KOPT-K1 (cell line): ENCODE measurements around the gene ZFP64.
A peak's percentile ranks its signal among the peaks of the same experiment; 100 is the strongest.
"Not testable (repeated sequence)": the region's sequence is repeated elsewhere in the genome, so short reads cannot be mapped to it uniquely, and the experiment has no call there.

Experiments used
- H3K27ac ChIP-seq: fragments of 200-600 bp; sonication (generic); 2 replicates; pipeline ENCODE4 v1.5.1; 2016; ENCODE audit warnings: antibody characterized with exemption, mild to moderate bottlenecking, low read depth, low read length; ENCODE audit not compliant: poor library complexity, severe bottlenecking
- H3K36me3 ChIP-seq: fragments of 200-600 bp; sonication (generic); 2 replicates; pipeline ENCODE4 v1.5.1; 2017; ENCODE audit warnings: antibody characterized with exemption, mild to moderate bottlenecking, low read length, moderate library complexity; ENCODE audit not compliant: insufficient read depth
- H3K9me3 ChIP-seq: fragments of 200-600 bp; sonication (generic); 2 replicates; pipeline ENCODE4 v1.5.1; 2017; ENCODE audit warnings: antibody characterized with exemption, low read length, mild to moderate bottlenecking; ENCODE audit not compliant: insufficient read depth, poor library complexity, severe bottlenecking

ZFP64 gene

DNA sequence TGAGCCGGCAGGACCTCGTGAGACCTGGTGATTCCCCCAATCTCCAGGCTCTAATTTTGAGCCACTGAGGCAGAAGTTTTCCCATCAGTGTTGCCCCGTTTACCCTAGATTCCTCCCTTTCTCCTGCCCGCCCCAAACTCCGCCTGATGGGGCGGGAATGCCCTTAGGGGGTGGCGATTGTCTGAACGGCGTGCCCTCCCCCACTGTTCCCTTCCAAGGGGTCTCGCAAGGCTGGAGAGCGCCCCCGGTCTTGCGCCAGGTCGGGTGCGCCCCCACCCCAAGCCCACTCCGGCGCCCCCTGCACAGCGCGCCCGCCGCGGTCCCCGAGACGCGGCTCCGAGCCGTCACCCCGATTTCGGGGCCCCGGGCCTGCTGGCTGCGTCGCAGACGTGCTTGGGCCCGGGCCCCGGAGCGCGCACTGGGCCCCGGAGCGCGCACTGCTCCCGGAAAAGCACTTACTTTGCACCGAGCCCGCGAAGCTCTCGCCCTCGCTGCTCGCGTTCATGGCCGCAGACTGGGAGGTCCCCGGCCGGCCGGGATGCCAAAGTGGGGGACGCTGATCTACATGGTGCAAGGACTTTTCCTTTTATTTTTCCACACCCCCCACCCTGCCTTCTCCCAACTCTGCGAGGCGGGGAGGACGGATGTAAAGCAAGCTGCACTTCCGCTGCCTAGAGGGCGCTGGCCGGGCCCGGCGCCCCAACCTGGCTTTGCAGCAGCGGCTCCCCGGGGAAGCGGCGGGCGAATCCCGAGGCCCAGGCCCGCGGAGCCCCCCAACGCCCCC, at the start of gene ZFP64:
ZFP64 (minus strand) TSS at position 648 of the 784 bp plus-strand sequence; CDS start at position 505, 143 bp downstream.
- Histone ChIP-seq H3K36me3 (peaks cover 7% of the 10 kb centered on the region), H3K9me3 (no peaks in the 10 kb centered on the region), H3K27ac (peak within 1 kb of the TSS; percentile 89)

DNA sequence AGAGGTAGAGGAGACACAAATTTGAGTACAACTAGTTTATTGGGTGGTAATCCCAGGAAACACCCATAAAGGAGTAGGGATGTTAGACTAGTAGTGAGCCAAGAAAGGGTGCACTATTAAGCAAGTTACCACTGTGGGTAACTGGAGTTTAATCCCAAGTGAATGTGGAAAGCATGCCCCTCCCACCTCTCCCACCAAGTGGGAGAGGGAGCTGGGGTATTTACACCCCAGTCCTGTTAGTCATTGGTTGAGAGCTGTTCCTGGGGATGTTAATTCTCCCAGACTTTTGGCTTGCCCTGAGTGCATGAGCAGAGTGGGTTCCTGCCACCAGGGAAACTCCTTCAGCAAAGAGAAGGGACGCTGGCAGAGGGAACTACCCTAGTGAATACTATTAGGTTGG, 49.2 kb upstream of the ZFP64 start:
- no peaks in the 10 kb centered on the region for H3K36me3 ChIP-seq
- no peak overlapping the region for H3K27ac ChIP-seq
- no peaks in the 10 kb centered on the region for H3K9me3 ChIP-seq

DNA sequence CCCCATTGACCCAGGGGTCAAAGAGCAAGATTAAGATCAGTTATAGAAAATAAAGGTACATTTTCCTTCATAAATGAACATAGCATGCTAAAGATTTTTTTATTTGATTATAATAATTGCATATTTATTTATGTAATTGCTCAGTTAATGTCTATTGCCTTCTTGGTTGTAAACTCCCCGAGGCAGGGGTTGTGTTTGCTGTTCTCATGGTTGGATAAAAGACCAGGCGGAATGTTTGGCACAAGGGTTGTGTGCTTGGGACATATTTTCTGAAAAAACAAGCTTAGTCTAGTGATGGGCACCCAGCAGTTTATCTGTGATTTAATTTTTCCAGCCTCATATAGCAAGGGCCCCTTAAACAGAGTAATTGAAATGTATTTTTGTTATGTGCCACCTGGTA, 47.5 kb upstream of the ZFP64 start:
- no peaks in the 10 kb centered on the region for H3K36me3 ChIP-seq
- H3K27ac ChIP-seq = no peak overlapping the region
- no peaks in the 10 kb centered on the region for H3K9me3 ChIP-seq

DNA sequence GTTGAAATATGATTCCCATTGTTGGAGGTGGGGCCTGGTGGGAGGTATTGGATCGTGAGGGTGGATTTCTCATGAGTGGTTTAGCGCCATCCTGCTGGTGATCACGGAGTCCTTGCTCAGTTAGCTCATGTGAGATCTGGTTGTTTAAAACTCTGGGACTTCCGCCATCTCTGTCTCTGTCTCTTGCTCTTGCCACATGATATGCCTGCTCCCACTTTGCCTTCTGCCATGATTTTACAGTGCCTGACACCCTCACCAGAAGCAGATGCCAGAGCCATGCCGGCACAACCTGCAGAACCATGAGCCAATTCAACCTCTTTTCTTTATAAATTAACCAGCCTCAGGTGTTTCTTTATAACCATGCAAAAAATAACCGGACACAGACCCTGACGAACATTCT, 44.7 kb upstream of the ZFP64 start:
- H3K9me3 ChIP-seq = no peaks in the 10 kb centered on the region
- H3K36me3 ChIP-seq = no peaks in the 10 kb centered on the region
- H3K27ac ChIP-seq = no peak overlapping the region

DNA sequence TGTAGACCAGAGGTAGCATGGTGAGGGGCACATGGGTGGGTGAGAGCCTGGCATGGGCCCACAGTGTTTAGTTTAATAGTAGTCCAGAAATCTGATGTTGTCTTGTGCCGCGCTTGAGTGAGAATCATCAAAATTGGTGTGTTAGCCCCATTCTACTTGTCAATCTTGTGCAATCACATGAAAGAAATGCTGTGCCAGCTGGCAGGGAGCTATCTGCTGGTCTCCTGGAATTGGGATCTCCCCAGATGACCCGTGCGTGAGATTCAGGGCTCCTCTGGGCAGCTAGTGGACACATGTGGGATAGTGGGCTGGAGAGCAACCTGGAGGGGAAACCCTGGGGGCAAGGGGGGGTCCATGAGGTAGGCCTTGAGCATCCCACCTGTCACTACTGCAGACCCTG, 43.5 kb upstream of the ZFP64 start:
- H3K36me3 ChIP-seq = no peaks in the 10 kb centered on the region
- H3K9me3 ChIP-seq = no peaks in the 10 kb centered on the region
- no peak overlapping the region for H3K27ac ChIP-seq

DNA sequence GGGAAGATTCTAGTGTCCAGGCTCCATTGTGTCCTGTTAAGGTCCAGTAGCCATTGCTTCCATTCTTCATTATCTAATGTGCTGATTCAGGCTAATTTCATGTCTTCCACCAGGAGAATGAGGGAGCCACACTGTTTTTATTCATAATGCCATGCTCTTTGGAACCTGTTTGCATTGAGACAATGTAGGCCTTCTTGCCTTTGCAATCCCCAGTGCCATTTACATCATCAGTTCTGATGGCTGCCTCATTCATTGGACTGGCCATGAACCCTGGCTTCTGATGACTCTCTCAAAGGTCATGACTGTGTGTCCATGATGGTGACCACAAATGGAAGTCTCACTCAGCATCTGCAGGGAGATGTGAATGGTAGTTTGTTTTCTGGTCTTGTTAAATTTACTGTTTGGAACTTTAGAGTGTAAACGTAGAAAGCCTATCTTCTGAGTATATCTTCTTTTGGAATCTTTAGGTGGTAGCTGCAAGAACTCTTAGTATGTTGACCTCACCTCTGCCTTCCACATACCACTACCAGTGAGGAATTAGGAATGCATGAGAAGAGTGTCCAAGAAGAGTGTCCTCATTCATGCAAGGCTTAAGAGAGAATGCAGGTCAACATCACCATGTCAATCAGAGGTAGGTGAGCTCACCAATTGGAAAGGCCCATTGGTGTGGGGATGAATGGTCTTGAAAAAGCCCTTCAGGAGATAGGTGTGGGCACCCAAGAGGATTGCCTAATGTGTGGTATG, 42.9 kb upstream of the ZFP64 start:
- Histone ChIP-seq H3K27ac (no peak overlapping the region), H3K36me3 (no peaks in the 10 kb centered on the region), H3K9me3 (no peaks in the 10 kb centered on the region)

DNA sequence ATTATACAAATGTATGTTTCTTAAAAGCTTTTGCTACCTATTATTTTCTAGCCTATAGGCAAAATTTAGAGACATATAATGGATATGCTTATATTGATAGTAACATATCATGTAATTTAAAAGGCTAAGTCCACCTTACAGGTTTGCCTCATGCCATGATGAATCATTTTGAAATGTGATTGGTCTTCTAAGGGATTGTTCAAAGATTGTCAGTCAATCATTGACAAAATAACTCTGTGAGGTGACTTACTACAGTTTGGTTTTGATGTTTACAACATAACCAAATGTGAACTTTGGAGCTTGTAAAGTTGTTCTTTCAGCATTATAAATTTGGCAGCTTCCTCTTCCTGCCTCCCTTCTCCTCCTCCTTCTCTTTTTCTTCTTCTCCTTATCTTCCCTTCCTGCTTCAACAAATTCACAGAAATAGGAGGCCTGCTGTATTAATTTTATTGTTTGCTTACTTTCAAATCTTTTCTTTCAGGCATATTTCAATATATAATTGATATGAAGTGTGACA, 39.7 kb upstream of the ZFP64 start:
- Histone ChIP-seq H3K27ac (no peak overlapping the region), H3K36me3 (no peaks in the 10 kb centered on the region), H3K9me3 (no peaks in the 10 kb centered on the region)

DNA sequence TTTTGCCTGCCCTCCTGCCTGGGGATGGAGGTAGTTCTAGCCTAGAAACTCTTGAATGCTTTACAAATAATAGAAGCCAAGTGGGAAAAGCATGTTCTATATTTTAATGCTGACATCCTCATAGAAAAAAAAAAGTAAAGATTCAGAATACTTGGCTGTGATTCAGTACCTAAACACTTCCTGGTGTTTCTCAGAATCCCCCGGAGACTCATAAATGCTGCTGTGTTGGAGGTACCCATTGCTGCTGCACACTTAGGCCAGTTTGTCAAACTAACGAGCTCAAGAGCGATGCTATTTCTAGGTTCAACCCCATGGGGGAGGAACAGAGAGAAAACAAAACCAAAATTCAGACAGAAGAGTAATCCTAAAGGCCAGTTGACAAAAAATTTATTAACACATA, 38.8 kb upstream of the ZFP64 start:
- no peaks in the 10 kb centered on the region for H3K9me3 ChIP-seq
- H3K36me3 ChIP-seq = no peaks in the 10 kb centered on the region
- H3K27ac ChIP-seq = no peak overlapping the region

DNA sequence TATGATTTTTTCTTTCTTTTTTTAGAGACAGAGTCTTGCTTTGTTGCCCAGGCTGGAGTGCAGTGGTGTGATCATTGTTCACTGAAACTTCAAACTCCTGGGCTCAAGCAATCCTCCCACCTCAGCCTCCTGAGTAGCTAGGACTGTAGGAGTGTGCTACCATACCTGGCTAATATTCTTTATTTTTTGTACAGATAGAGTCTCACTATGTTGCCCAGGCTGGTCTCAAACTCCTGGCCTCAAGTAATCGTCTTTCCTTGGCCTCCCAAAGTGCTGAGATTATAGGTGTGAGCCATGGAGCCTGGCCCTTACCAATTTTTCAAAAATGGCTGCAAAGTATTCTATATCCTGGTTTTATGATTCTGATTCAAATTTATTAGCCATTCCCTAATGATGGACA, 37.8 kb upstream of the ZFP64 start:
- H3K9me3 ChIP-seq, H3K27ac ChIP-seq, H3K36me3 ChIP-seq: not testable (repeated sequence)

DNA sequence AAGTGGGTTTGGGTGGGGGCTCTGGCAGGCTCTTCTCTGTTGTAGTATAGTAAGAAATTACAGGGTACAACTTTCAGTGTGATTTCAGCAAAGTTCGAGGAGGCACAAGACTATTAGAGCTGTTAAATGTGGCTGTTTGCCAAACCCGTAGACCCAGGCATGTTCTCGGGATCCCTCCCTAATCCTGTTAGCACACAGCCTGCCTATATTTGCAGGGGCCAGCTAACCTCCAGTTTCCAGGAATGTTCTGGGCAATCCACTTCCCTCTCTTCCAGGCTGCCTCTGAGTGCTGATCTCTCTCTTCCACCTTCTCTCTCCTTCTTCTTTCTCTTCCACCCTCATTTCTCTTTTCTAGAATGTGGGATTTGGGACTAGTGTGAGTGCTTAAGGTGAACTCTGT, 34.8 kb upstream of the ZFP64 start:
- no peak overlapping the region for H3K27ac ChIP-seq
- peaks cover 3% of the 10 kb centered on the region for H3K9me3 ChIP-seq
- H3K36me3 ChIP-seq = no peaks in the 10 kb centered on the region

DNA sequence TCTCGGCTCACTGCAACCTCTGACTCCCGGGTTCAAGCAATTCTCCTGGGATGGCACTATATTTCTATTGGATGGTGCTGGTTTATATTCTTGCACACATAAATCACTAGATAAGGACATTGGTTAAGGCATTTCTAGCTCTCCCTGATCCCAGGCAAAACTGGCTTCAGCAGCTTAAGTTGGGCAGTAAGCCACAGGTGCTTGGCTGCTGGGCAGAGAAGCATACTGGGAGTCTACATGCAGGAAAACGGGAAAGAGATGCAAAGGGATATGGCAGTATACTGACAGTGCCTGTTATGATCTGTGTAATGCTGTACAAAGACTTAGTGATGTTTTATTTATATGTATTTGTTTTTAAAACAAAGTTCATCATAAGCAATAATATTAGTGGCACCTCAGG, 33.3 kb upstream of the ZFP64 start:
- Histone ChIP-seq H3K36me3 (no peaks in the 10 kb centered on the region), H3K27ac (no peak overlapping the region), H3K9me3 (peaks cover 18% of the 10 kb centered on the region)

DNA sequence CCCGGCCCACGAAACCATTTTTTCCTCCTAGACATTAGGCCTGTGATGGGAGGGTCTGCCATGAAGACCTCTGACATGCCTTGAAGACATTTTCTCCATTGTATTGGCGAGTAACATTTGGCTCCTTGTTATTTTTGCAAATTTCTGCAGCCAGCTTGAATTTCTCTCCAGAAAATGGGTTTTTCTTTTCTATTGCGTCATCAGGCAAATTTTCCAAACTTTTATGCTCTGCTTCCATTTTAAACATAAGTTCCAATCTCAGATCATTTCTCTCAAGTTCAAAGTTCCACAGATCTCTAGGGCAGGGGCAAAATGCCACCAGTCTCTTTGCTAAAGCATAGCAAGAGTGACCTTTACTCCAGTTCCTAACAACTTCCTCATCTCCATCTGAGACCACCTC, 29.8 kb upstream of the ZFP64 start:
- H3K9me3 ChIP-seq = peaks cover 23% of the 10 kb centered on the region
- not testable (repeated sequence) for H3K36me3 ChIP-seq, H3K27ac ChIP-seq

DNA sequence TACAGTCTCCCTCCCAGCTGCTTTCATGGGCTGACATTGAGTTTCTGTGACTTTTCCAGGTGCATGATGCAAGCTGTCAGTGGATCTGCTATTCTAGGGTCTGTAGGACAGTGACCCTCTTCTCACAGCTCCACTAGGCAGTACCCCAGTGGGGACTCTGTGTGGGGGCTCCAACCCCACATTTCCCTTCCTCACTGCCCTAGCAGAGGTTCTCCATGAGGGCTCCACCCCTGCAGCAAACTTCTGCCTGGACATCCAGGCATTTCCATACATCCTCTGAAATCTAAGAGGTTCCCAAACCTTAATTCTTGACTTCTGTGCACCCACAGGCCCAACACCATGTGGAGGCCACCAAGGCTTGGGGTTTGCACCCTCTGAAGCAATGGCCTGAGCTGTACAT, 29.3 kb upstream of the ZFP64 start:
- peaks cover 23% of the 10 kb centered on the region for H3K9me3 ChIP-seq
- not testable (repeated sequence) for H3K36me3 ChIP-seq, H3K27ac ChIP-seq

DNA sequence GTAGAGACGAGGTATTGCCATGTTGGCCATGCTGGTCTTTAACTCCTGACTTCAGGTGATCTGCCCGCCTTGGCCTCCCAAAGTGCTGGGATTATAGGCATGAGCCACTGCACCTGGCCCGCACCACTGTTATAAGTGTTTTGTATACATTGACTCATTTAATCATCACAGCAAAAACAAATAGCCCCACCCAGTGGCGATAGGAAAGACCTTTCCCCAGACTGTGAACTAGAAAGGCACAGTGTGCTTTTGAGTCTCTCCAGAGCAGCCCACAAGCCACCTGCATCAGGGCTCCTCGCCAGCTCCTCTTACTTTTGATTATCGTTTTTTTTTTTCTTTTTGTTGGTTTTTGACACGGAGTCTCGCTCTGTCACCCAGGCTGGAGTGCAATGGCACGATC, 27.9 kb upstream of the ZFP64 start:
- Histone ChIP-seq H3K9me3 (peaks cover 26% of the 10 kb centered on the region), H3K36me3 (no peaks in the 10 kb centered on the region), H3K27ac (no peak overlapping the region)

DNA sequence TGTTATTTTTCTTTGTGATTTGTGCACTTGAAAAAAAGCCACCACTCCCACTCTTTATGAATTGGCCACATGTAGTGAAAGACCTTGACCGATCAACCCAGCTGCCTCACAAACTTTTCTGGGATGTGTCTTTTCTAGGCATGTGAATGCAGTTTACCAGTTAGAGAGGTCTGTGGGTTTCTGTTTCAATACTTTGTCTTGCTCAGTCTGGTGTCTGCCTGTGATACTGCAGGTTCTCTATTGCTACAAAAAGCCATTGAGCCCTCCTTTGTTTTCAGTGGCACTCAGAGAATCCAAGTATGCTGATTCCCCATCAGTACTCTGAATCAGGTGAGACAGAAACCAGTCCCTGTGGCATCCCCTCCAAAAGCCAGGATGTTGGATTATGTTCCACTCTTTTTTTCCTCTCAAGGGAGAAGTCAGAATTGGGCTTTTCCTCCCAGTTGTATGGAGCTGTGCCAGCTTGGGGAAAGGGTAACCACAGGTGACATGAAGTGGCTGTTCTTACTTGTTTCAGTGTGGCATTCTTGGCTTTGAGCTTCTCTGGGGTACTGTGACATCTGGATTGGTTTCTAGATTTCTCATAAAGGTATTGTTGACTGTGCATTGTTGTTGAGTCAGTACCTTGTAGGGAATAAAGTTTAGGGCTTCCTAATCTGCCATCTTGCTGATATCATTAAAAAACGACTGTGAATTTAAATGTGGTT, 26.3 kb upstream of the ZFP64 start:
- no peak overlapping the region for H3K27ac ChIP-seq
- peaks cover 36% of the 10 kb centered on the region for H3K9me3 ChIP-seq
- no peaks in the 10 kb centered on the region for H3K36me3 ChIP-seq
